IMR-90 (cell line): ENCODE measurements around the gene LLGL2. TPM values are rescaled to one million over a fixed set of nuclear protein-coding genes. Genes with fewer than 3 reads are reported as not detected.

Experiments
- ATAC-seq: fragments of 200-7000 bp; cut with Tn5 transposase; 2 replicates; pipeline ENCODE4 v1.9.1; 2020; ENCODE audit warnings: low read depth, mild to moderate bottlenecking, moderate library complexity
- BruUV-seq: library from RNA; stranded (reverse); fragments of 400-500 nt; replicated peaks from 2 replicates; lab custom pipeline; 2021; lab: Mats Ljungman, UMichigan
- CTCF ChIA-PET: fragments of 300-600 bp; formaldehyde crosslinking; extraction: SDS; loops from one replicate; lab custom pipeline; 2021; ENCODE audit warnings: antibody characterized with exemption; lab: Yijun Ruan, JAX
- POLR2A ChIA-PET: fragments of 300-600 bp; sonication (Branson Sonifier 250); formaldehyde crosslinking; loops from one replicate; lab custom pipeline; 2022; ENCODE audit warnings: antibody characterized with exemption; ENCODE audit not compliant: unreplicated experiment; lab: Charles Lee
- DNase-seq: peaks from one replicate; pipeline ENCODE4 v3.0.0; 2013
- H2AFZ ChIP-seq: replicated peaks from 2 replicates; pipeline ENCODE3; 2013; ENCODE audit warnings: low read length, mild to moderate bottlenecking; ENCODE audit not compliant: poor library complexity
- H2AK5ac ChIP-seq: 2 replicates; pipeline ENCODE4 v1.6.1; 2013; ENCODE audit warnings: low read depth, low read length, inconsistent platforms
- H2AK9ac ChIP-seq: replicated peaks from 2 replicates; pipeline ENCODE3; 2013; ENCODE audit warnings: mild to moderate bottlenecking, low read depth, low read length, moderate library complexity; ENCODE audit not compliant: poor library complexity
- H2BK120ac ChIP-seq: 2 replicates; pipeline ENCODE4 v1.6.1; 2013; ENCODE audit warnings: low read depth, low read length, inconsistent platforms
- H2BK15ac ChIP-seq: 3 replicates; pipeline ENCODE4 v1.6.1; 2013; ENCODE audit warnings: low read depth, low read length, inconsistent platforms
- H2BK20ac ChIP-seq: 2 replicates; pipeline ENCODE4 v1.6.1; 2013; ENCODE audit warnings: low read depth, mild to moderate bottlenecking, inconsistent platforms, low read length, moderate library complexity
- H2BK5ac ChIP-seq: 2 replicates; pipeline ENCODE4 v1.6.1; 2013; ENCODE audit warnings: mild to moderate bottlenecking, low read depth, low read length, inconsistent platforms; ENCODE audit not compliant: poor library complexity, severe bottlenecking
- H3K14ac ChIP-seq: replicated peaks from 2 replicates; pipeline ENCODE4 v1.6.1; 2013; ENCODE audit warnings: low read depth, low read length, inconsistent platforms
- H3K18ac ChIP-seq: 2 replicates; pipeline ENCODE4 v1.6.1; 2013; ENCODE audit warnings: low read depth, low read length, control low read depth
- H3K23ac ChIP-seq: 2 replicates; pipeline ENCODE4 v1.6.1; 2013; ENCODE audit warnings: low read depth, low read length, inconsistent platforms
- H3K27ac ChIP-seq: 2 replicates; pipeline ENCODE4 v1.5.1; 2013; ENCODE audit warnings: mild to moderate bottlenecking, control low read depth, low read length; ENCODE audit not compliant: insufficient read depth
- H3K27me3 ChIP-seq: 2 replicates; pipeline ENCODE4 v1.6.1; 2013; ENCODE audit warnings: low read length; ENCODE audit not compliant: control insufficient read depth, insufficient read depth
- H3K36me3 ChIP-seq: 2 replicates; pipeline ENCODE4 v1.6.1; 2013; ENCODE audit warnings: low read length, mixed read lengths; ENCODE audit not compliant: control insufficient read depth, insufficient read depth
- H3K4ac ChIP-seq: 2 replicates; pipeline ENCODE4 v1.6.1; 2013; ENCODE audit warnings: low read depth, low read length, inconsistent platforms
- H3K4me1 ChIP-seq: 2 replicates; pipeline ENCODE4 v1.6.1; 2013; ENCODE audit warnings: low read length, mixed read lengths; ENCODE audit not compliant: control insufficient read depth, insufficient read depth
- H3K4me2 ChIP-seq: 2 replicates; pipeline ENCODE4 v1.6.1; 2013; ENCODE audit warnings: low read depth, mild to moderate bottlenecking, control low read depth, low read length, moderate library complexity
- H3K4me3 ChIP-seq: 2 replicates; pipeline ENCODE4 v1.5.1; 2013; ENCODE audit warnings: low read depth, mild to moderate bottlenecking, control low read depth, low read length, moderate library complexity; ENCODE audit not compliant: insufficient read depth
- H3K56ac ChIP-seq: 2 replicates; pipeline ENCODE4 v1.6.1; 2013; ENCODE audit warnings: low read length, inconsistent platforms; ENCODE audit not compliant: insufficient read depth; ENCODE audit errors: extremely low read depth
- H3K79me1 ChIP-seq, 2 experiments: 2 replicates each; pipeline ENCODE4 v1.6.1; 2013; ENCODE audit warnings: low read length in 2 of 2, inconsistent platforms in 1 of 2, low read depth in 1 of 2
- H3K9ac ChIP-seq: 2 replicates; pipeline ENCODE4 v1.6.1; 2013; ENCODE audit warnings: low read depth, low read length, control low read depth
- H3K9me1 ChIP-seq: 2 replicates; pipeline ENCODE4 v1.6.1; 2013; ENCODE audit warnings: low read length, inconsistent platforms; ENCODE audit not compliant: insufficient read depth
- H3K9me3 ChIP-seq: 2 replicates; pipeline ENCODE4 v1.6.1; 2013; ENCODE audit warnings: low read length; ENCODE audit not compliant: control insufficient read depth, insufficient read depth
- H4K20me1 ChIP-seq: 2 replicates; pipeline ENCODE4 v1.6.1; 2013; ENCODE audit warnings: low read length, inconsistent platforms; ENCODE audit not compliant: insufficient read depth
- H4K5ac ChIP-seq: 2 replicates; pipeline ENCODE4 v1.6.1; 2013; ENCODE audit warnings: mild to moderate bottlenecking, low read depth, low read length, control low read depth
- H4K8ac ChIP-seq, 2 experiments: 2 replicates each; pipeline ENCODE4 v1.6.1; 2013; ENCODE audit warnings: low read depth in 2 of 2, low read length in 2 of 2, control low read depth in 1 of 2, inconsistent platforms in 1 of 2
- H4K91ac ChIP-seq: 2 replicates; pipeline ENCODE4 v1.6.1; 2013; ENCODE audit warnings: low read depth, low read length, inconsistent platforms; ENCODE audit not compliant: insufficient read depth
- CHD1 ChIP-seq: IDR thresholded peaks from 2 replicates; pipeline ENCODE4 v1.6.1; 2012; ENCODE audit warnings: low read depth, low read length, improper control_type of control experiment
- MAFK ChIP-seq: IDR thresholded peaks from 2 replicates; pipeline ENCODE4 v1.6.1; 2012; ENCODE audit warnings: low read depth, low read length, improper control_type of control experiment
- MAZ ChIP-seq: IDR thresholded peaks from 2 replicates; pipeline ENCODE4 v1.6.1; 2012; ENCODE audit warnings: low read depth, mild to moderate bottlenecking, low read length, improper control_type of control experiment, moderate library complexity, borderline replicate concordance
- NFE2L2 ChIP-seq: fragments of 150-350 bp; IDR thresholded peaks from 2 replicates; pipeline ENCODE4 v1.6.1; 2016; ENCODE audit warnings: low read depth, mild to moderate bottlenecking, low read length
- RFX5 ChIP-seq: IDR thresholded peaks from 2 replicates; pipeline ENCODE4 v1.8.0; 2012; ENCODE audit warnings: low read depth, mild to moderate bottlenecking, low read length, moderate library complexity
- SMC3 ChIP-seq: fragments of 150-350 bp; IDR thresholded peaks from 2 replicates; pipeline ENCODE4 v1.6.1; 2016; ENCODE audit warnings: low read depth, mild to moderate bottlenecking, antibody characterized with exemption, low read length, moderate library complexity
- WGBS, 2 experiments: methylation state at CpG; one replicate each; pipeline versions ENCODE4 v1.1.5 to v1.1.7; 2013; ENCODE audit warnings: missing lambda C conversion rate in 2 of 2; ENCODE audit not compliant: insufficient read length in 1 of 2; ENCODE audit errors: extremely low coverage in 2 of 2; 5-methylcytosine and 5-hydroxymethylcytosine counted together
- dilution Hi-C: fragments of 300-500 bp; cut with HindIII; formaldehyde crosslinking; loops from one replicate; pipeline ENCODE4 v1.14.3; 2018; ENCODE audit warnings: low sequenced_read_pairs; ENCODE audit not compliant: unreplicated experiment
- in situ Hi-C: fragments of 300-500 bp; cut with MboI; formaldehyde crosslinking; loops from 3 replicates; pipeline ENCODE4 v1.14.3; 2019; ENCODE audit warnings: low sequenced_read_pairs, inconsistent platforms, mixed read lengths
- intact Hi-C: fragments of 100-400 bp; cut with micrococcal nuclease; formaldehyde crosslinking; loops from 2 replicates; pipeline ENCODE4 v1.10.0; 2022
- polyA plus RNA-seq, 3 experiments: library from polyadenylated mRNA; depleted of rRNA; stranded (reverse); fragments of >200 nt; gene quantifications; 2 replicates each; pipeline ENCODE4 v1.2.3, GENCODE V29; 2012; ENCODE audit warnings: low replicate concordance in 1 of 3
- total RNA-seq: library from RNA; depleted of rRNA; stranded (reverse); fragments of >200 nt; gene quantifications from 2 replicates; pipeline ENCODE4 v1.2.3, GENCODE V29; 2012

LLGL2 gene
- total and polyA plus RNA-seq, 2 of the 4 experiments (the other 2 are of a cell fraction): 0.54 to 0.72 TPM

GRCh38 chr17:75506888-75507287 lies 18.6 kb upstream of the LLGL2 start:
- Histone ChIP-seq H2BK5ac (no peak overlapping the region), H3K14ac (no peak overlapping the region), H3K9ac (no peak overlapping the region), H2BK20ac (no peak overlapping the region), H3K4me2 (no peak overlapping the region), H2BK15ac (no peak overlapping the region), H4K8ac (no peak overlapping the region), H4K91ac (no peak overlapping the region), H3K4ac (no peak overlapping the region), H2AK9ac (no peak overlapping the region), H3K79me1 (peaks cover 6 to 35% of the 10 kb centered on the region in 2 experiments), H3K27me3 (no peaks in the 10 kb centered on the region), H3K36me3 (peaks cover 33% of the 10 kb centered on the region), H3K18ac (no peak overlapping the region), H3K4me3 (no peak overlapping the region), H3K23ac (no peak overlapping the region), H2AFZ (no peak overlapping the region), H3K9me3 (no peaks in the 10 kb centered on the region), H2AK5ac (no peak overlapping the region), H3K56ac (no peak overlapping the region), H3K9me1 (peaks cover 3% of the 10 kb centered on the region; the same call in 1 of the 2 replicates), H3K27ac (no peak overlapping the region), H3K4me1 (peaks cover 9% of the 10 kb centered on the region), H4K5ac (no peak overlapping the region), H2BK120ac (no peak overlapping the region), H4K20me1 (peaks cover 24% of the 10 kb centered on the region)
- DNase-seq: no peak
- ATAC-seq: no peak
- TF ChIP-seq NFE2L2 (no peak), CHD1 (no peak), SMC3 (no peak), MAFK (no peak), MAZ (no peak), RFX5 (no peak)
- POLR2A ChIA-PET: no interaction called here
- no TSS peak for BruUV-seq
- in situ Hi-C loops: no loop called here
- dilution Hi-C loops: no loop called here
- WGBS, 2 experiments: 95% methylated on average over 13 of the region's 20 CpGs; no CpG with 5 or more reads in 1 of the 2 experiments
- intact Hi-C loops: no loop called here
- CTCF ChIA-PET: no interaction called here
